Measurements from ENCODE around the gene CCDC13. TPM values are rescaled to one million over a fixed set of nuclear protein-coding genes. Genes with fewer than 3 reads are reported as not detected.

The CCDC13 gene
- total and polyA plus RNA-seq, 2 of the 13 experiments (the other 11 are each of a cell fraction or from before 2014, with no cell fraction given) = 0.22 to 0.51 TPM

- TF ChIP-seq, protein P1, sequence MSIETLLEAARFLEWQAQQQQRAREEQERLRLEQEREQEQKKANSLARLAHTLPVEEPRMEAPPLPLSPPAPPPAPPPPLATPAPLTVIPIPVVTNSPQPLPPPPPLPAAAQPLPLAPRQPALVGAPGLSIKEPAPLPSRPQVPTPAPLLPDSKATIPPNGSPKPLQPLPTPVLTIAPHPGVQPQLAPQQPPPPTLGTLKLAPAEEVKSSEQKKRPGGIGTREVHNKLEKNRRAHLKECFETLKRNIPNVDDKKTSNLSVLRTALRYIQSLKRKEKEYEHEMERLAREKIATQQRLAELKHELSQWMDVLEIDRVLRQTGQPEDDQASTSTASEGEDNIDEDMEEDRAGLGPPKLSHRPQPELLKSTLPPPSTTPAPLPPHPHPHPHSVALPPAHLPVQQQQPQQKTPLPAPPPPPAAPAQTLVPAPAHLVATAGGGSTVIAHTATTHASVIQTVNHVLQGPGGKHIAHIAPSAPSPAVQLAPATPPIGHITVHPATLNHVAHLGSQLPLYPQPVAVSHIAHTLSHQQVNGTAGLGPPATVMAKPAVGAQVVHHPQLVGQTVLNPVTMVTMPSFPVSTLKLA (IDR thresholded peaks at IDR 0.05) = peak; percentile 30; the same call in 1 of the 2 replicates
- TF ChIP-seq HOXD1 (CRISPR knock-in tag; IDR thresholded peaks at IDR 0.05) (peak; percentile 49; the same call in 1 of the 2 replicates), SNAPC4 (CRISPR knock-in tag; IDR thresholded peaks at IDR 0.05) (0 out of 2 replicates have a peak, but pooled peaks have one; percentile 32), MIER3 (CRISPR knock-in tag; IDR thresholded peaks at IDR 0.05; ENCODE audit: borderline replicate concordance) (no peak; the same call in none of the 2 replicates), MLLT10 (CRISPR knock-in tag; IDR thresholded peaks at IDR 0.05) (no peak), ISX (CRISPR knock-in tag; conservative IDR thresholded peaks at IDR 0.05) (0 out of 2 replicates have a peak, but pooled peaks have one; percentile 74), CBX2 (IDR thresholded peaks at IDR 0.05; ENCODE audit: low read depth, low read length) (no peak), CBX2 (CRISPR knock-in tag; IDR thresholded peaks at IDR 0.05; ENCODE audit: low read depth) (no peak), HIVEP1 (CRISPR knock-in tag; IDR thresholded peaks at IDR 0.05) (peak; percentile 47; the same call in 1 of the 2 replicates), PHF8 (CRISPR knock-in tag; IDR thresholded peaks at IDR 0.05) (peak; percentile 85), ERF (CRISPR knock-in tag; IDR thresholded peaks at IDR 0.05) (0 out of 2 replicates have a peak, but pooled peaks have one; percentile 44), ZBTB42 (CRISPR knock-in tag; IDR thresholded peaks at IDR 0.05) (peak; percentile 74), GABPB1 (CRISPR knock-in tag; IDR thresholded peaks at IDR 0.05) (peak; percentile 75; the same call in 1 of the 2 replicates), ZNF160 (CRISPR knock-in tag; IDR thresholded peaks at IDR 0.05) (no peak), ZBTB39 (CRISPR knock-in tag; IDR thresholded peaks at IDR 0.05) (no peak), ZNF564 (CRISPR knock-in tag; IDR thresholded peaks at IDR 0.05) (no peak), ZNF747 (CRISPR knock-in tag; IDR thresholded peaks at IDR 0.05; ENCODE audit: borderline replicate concordance) (peak; percentile 78; the same call in 1 of the 2 replicates), ZNF414 (CRISPR knock-in tag; IDR thresholded peaks at IDR 0.05) (no peak), ELF1 (CRISPR knock-in tag; IDR thresholded peaks at IDR 0.05) (peak; percentile 54; the same call in 1 of the 2 replicates), ZNF7 (CRISPR knock-in tag; IDR thresholded peaks at IDR 0.05) (no peak), ATM (IDR thresholded peaks at IDR 0.05; ENCODE audit: borderline replicate concordance) (no peak)
Measured at GRCh38 chr3:42804106-42804830, 31.2 kb upstream of the CCDC13 start, which contains the start of gene HIGD1A (continued).

Data from HepG2 (cell line).